ENCODE results near the gene BCL7C.

DNA sequence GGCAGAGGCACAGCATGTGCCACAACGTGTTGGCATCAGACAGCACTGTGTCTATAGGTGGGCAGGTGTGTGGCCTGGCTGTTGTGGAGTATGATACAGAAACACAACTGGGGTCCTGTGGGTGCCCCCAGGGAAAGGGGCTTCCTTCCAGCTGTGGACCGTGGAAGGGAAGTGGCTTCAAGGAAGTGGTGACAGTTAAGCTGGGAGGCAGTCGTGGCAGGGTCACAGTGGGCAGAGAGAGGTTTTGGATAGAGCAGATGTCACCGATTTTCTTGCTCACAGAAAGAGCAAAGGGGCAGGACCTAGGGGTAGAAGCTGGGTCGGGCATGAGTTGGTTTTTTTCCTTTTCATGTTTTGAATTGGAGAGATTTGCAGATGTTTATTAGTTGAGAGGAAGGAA is 43.8 kb upstream of the BCL7C start:
- TF ChIP-seq, protein P1, sequence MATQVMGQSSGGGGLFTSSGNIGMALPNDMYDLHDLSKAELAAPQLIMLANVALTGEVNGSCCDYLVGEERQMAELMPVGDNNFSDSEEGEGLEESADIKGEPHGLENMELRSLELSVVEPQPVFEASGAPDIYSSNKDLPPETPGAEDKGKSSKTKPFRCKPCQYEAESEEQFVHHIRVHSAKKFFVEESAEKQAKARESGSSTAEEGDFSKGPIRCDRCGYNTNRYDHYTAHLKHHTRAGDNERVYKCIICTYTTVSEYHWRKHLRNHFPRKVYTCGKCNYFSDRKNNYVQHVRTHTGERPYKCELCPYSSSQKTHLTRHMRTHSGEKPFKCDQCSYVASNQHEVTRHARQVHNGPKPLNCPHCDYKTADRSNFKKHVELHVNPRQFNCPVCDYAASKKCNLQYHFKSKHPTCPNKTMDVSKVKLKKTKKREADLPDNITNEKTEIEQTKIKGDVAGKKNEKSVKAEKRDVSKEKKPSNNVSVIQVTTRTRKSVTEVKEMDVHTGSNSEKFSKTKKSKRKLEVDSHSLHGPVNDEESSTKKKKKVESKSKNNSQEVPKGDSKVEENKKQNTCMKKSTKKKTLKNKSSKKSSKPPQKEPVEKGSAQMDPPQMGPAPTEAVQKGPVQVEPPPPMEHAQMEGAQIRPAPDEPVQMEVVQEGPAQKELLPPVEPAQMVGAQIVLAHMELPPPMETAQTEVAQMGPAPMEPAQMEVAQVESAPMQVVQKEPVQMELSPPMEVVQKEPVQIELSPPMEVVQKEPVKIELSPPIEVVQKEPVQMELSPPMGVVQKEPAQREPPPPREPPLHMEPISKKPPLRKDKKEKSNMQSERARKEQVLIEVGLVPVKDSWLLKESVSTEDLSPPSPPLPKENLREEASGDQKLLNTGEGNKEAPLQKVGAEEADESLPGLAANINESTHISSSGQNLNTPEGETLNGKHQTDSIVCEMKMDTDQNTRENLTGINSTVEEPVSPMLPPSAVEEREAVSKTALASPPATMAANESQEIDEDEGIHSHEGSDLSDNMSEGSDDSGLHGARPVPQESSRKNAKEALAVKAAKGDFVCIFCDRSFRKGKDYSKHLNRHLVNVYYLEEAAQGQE (IDR thresholded peaks at IDR 0.05; ENCODE audit: borderline replicate concordance): no peak
- no peak for TF ChIP-seq SMC3 (conservative IDR thresholded peaks at IDR 0.05; ENCODE audit: poor library complexity)
- no peak for TF ChIP-seq MXI1 (conservative IDR thresholded peaks at IDR 0.05; ENCODE audit: poor library complexity, severe bottlenecking)
- no peak for TF ChIP-seq EP300 (conservative IDR thresholded peaks at IDR 0.05; ENCODE audit: poor library complexity, severe bottlenecking)
- TF ChIP-seq, protein P2, sequence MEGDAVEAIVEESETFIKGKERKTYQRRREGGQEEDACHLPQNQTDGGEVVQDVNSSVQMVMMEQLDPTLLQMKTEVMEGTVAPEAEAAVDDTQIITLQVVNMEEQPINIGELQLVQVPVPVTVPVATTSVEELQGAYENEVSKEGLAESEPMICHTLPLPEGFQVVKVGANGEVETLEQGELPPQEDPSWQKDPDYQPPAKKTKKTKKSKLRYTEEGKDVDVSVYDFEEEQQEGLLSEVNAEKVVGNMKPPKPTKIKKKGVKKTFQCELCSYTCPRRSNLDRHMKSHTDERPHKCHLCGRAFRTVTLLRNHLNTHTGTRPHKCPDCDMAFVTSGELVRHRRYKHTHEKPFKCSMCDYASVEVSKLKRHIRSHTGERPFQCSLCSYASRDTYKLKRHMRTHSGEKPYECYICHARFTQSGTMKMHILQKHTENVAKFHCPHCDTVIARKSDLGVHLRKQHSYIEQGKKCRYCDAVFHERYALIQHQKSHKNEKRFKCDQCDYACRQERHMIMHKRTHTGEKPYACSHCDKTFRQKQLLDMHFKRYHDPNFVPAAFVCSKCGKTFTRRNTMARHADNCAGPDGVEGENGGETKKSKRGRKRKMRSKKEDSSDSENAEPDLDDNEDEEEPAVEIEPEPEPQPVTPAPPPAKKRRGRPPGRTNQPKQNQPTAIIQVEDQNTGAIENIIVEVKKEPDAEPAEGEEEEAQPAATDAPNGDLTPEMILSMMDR (IDR thresholded peaks at IDR 0.05; ENCODE audit: poor library complexity, severe bottlenecking): no peak
- TF ChIP-seq TAF1 (IDR thresholded peaks at IDR 0.05; ENCODE audit: low read depth): no peak

Data from neural cell (in vitro differentiated cells).